Chondrocyte (in vitro differentiated cells): ENCODE data around the gene KCTD19. TPM values are rescaled to one million over a fixed set of nuclear protein-coding genes. Genes with fewer than 3 reads are reported as not detected.

ENCODE experiments used
- DNase-seq: peaks from one replicate; pipeline ENCODE4 v3.0.0; 2021; ENCODE audit warnings: mixed read lengths, low spot score
- H3K27ac Mint-ChIP-seq: one replicate; pipeline ENCODE4 v1.8.0; 2021; ENCODE audit warnings: mild to moderate bottlenecking, moderate library complexity, mixed read lengths; ENCODE audit not compliant: unreplicated experiment
- H3K27me3 Mint-ChIP-seq: 2 replicates; pipeline ENCODE4 v1.8.0; 2021; ENCODE audit warnings: low read depth, mixed read lengths
- H3K36me3 Mint-ChIP-seq: 2 replicates; pipeline ENCODE4 v1.8.0; 2021; ENCODE audit warnings: low read depth, mixed read lengths
- H3K4me1 Mint-ChIP-seq: 2 replicates; pipeline ENCODE4 v1.8.0; 2021; ENCODE audit warnings: low read depth, mild to moderate bottlenecking, mixed read lengths
- H3K4me3 Mint-ChIP-seq: one replicate; pipeline ENCODE4 v1.8.0; 2021; ENCODE audit warnings: mild to moderate bottlenecking, moderate library complexity, mixed read lengths; ENCODE audit not compliant: unreplicated experiment
- H3K9me3 Mint-ChIP-seq: 2 replicates; pipeline ENCODE4 v1.8.0; 2021; ENCODE audit warnings: low read depth, mixed read lengths
- CTCF ChIP-seq: fragments of 200-600 bp; sonication (generic); IDR thresholded peaks from 2 replicates; pipeline ENCODE4 v1.5.0; 2021; ENCODE audit warnings: antibody characterized with exemption, mild to moderate bottlenecking, moderate library complexity
- total RNA-seq: library from RNA; stranded (reverse); gene quantifications from 3 replicates; pipeline ENCODE4 v1.2.1, GENCODE V29; 2021

The KCTD19 gene
- total RNA-seq, 1 donor from 2014 or later: not detected

GRCh38 chr16:67249178-67250044, 77.1 kb downstream of the KCTD19 start:
- Mint-ChIP-seq H3K4me3 (peak overlapping the region; percentile 70), H3K27ac (peak overlapping the region; percentile 27), H3K36me3 (no peaks in the 10 kb centered on the region)

GRCh38 chr16:67248401-67249177, 78.0 kb downstream of the KCTD19 start, which contains the start of gene SLC9A5:
Gene SLC9A5, plus strand, starts transcription at chr16:67248979. Its CDS starts 36 bp downstream, at chr16:67249015.
- peaks cover 43% of the 10 kb centered on the region for H3K4me1 Mint-ChIP-seq

More at GRCh38 chr16:67249178-67250044, 77.1 kb downstream of the KCTD19 start:
- H3K27me3 Mint-ChIP-seq: no peaks in the 10 kb centered on the region
- DNase-seq: peak; percentile 58
- peaks cover 34% of the 10 kb centered on the region for H3K4me1 Mint-ChIP-seq
- no peaks in the 10 kb centered on the region for H3K9me3 Mint-ChIP-seq
- no peak for TF ChIP-seq CTCF

GRCh38 chr16:67248073-67248400, 78.5 kb downstream of the KCTD19 start:
- no peak for DNase-seq
- TF ChIP-seq CTCF: no peak
- Mint-ChIP-seq H3K27me3 (no peaks in the 10 kb centered on the region), H3K9me3 (no peaks in the 10 kb centered on the region), H3K4me1 (peaks cover 44% of the 10 kb centered on the region), H3K36me3 (no peaks in the 10 kb centered on the region), H3K27ac (peak overlapping the region; percentile 91), H3K4me3 (peak overlapping the region; percentile 84)

More at GRCh38 chr16:67248401-67249177, 78.0 kb downstream of the KCTD19 start, which contains the start of gene SLC9A5:
- H3K36me3 Mint-ChIP-seq: no peaks in the 10 kb centered on the region
- H3K9me3 Mint-ChIP-seq: no peaks in the 10 kb centered on the region
- peak; percentile 63 for TF ChIP-seq CTCF
- no peaks in the 10 kb centered on the region for H3K27me3 Mint-ChIP-seq
- peak within 1 kb of the TSS; percentile 91 for H3K27ac Mint-ChIP-seq
- peak within 1 kb of the TSS; percentile 84 for H3K4me3 Mint-ChIP-seq
- peak; percentile 80 for DNase-seq

GRCh38 chr16:67247192-67248072, 79.1 kb downstream of the KCTD19 start, which contains the start of gene FHOD1:
Gene FHOD1, minus strand, starts transcription at chr16:67247481. Its CDS starts 71 bp downstream, at chr16:67247410.
- no peak for TF ChIP-seq CTCF
- H3K36me3 Mint-ChIP-seq: no peaks in the 10 kb centered on the region
- H3K27me3 Mint-ChIP-seq: no peaks in the 10 kb centered on the region
- peak; percentile 98 for DNase-seq
- peak within 1 kb of the TSS; percentile 84 for H3K4me3 Mint-ChIP-seq
- peaks cover 47% of the 10 kb centered on the region for H3K4me1 Mint-ChIP-seq
- H3K27ac Mint-ChIP-seq: peak within 1 kb of the TSS; percentile 98
- H3K9me3 Mint-ChIP-seq: no peaks in the 10 kb centered on the region
